Stimulated activated CD8-positive, alpha-beta memory T cell treated with anti-CD3 and anti-CD28 coated beads, Interleukin-15, amount 100 ng/mL, for 1 hour (primary cell): Measurements from ENCODE around the gene MRM1.

Experiments
- DNase-seq: peaks from one replicate; pipeline ENCODE4 v3.0.0-alpha.2; 2020; ENCODE audit warnings: low read depth

MRM1 gene

GRCh38 chr17:36632916-36633771 lies 31.8 kb downstream of the MRM1 start:
- no peak for DNase-seq

GRCh38 chr17:36640346-36640745 lies 39.0 kb downstream of the MRM1 start:
- DNase-seq = no peak

- DNase-seq = no peak
Measured at GRCh38 chr17:36640836-36641235, 39.5 kb downstream of the MRM1 start.

GRCh38 chr17:36641331-36641876 lies 40.0 kb downstream of the MRM1 start:
- DNase-seq = no peak

- DNase-seq = no peak
Measured at GRCh38 chr17:36641877-36642845, 40.8 kb downstream of the MRM1 start.

- no peak for DNase-seq
Measured at GRCh38 chr17:36643086-36643685, 41.8 kb downstream of the MRM1 start.

- DNase-seq = no peak
Measured at GRCh38 chr17:36645422-36645821, 44.0 kb downstream of the MRM1 start.

- DNase-seq = no peak
Measured at GRCh38 chr17:36647636-36648035, 46.3 kb downstream of the MRM1 start.

GRCh38 chr17:36650096-36650775 lies 48.9 kb downstream of the MRM1 start:
- no peak for DNase-seq

GRCh38 chr17:36653374-36653773 lies 52.0 kb downstream of the MRM1 start:
- DNase-seq = no peak

GRCh38 chr17:36653856-36654255 lies 52.5 kb downstream of the MRM1 start:
- DNase-seq = no peak

GRCh38 chr17:36655726-36656125 lies 54.3 kb downstream of the MRM1 start:
- DNase-seq = no peak

GRCh38 chr17:36657390-36657762 lies 56.0 kb downstream of the MRM1 start:
- DNase-seq = no peak

- no peak for DNase-seq
Measured at GRCh38 chr17:36657763-36658490, 56.5 kb downstream of the MRM1 start.
